Measurements from ENCODE around the gene FABP3. TPM values are rescaled to one million over a fixed set of nuclear protein-coding genes. Genes with fewer than 3 reads are reported as not detected.

The FABP3 gene
- total RNA-seq, 3 donors from 2014 or later (not counting 1 experiment from before 2014, with no cell fraction given), result not detected

DNA sequence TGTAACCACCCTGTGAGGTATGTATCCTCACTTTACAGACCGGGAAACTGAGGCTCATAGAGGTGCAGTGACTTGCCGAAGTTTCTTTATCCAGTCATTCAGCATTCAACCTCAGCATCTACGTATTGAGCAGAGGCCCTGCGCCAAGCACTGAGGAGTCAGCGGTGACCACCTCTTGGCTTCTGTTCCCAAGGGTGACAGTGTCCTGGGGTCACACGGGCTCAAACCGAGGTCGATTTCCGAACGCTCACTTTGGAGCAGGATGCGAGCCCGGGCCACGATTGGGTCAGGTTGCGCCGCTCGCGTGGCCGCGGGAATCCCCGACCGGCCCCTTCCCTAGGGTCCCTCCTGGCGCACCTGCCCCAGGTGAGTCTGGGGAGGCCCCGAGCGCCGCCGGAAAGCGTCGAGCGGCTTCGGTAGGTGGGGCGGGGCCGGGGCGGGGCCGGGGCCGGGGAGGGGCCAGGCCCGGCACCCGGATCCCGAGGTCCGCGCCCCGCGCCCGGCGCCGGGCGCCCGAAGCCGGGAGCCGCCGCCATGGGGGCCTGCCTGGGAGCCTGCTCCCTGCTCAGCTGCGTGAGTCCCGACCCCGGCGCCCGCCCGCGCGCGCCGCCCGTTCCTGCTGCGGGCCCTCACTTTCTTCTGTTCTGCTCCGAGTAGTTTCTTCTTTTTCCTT is 40.0 kb upstream of the FABP3 start, which contains the start of gene SERINC2:
Gene SERINC2, plus strand, starts transcription at position 482 of the 673 bp plus-strand sequence. Its CDS starts 53 bp downstream, at position 535.
- WGBS (ENCODE audit: insufficient coverage), result 1% methylated on average over 63 of the region's 63 CpGs
- Histone ChIP-seq H3K27ac (ENCODE audit: low read length) (no peak within 1 kb of the TSS), H3K4me3 (ENCODE audit: low read length) (peak within 1 kb of the TSS; percentile 12), H3K4me1 (ENCODE audit: control insufficient read depth, insufficient read depth, low read length) (peaks cover 14% of the 10 kb centered on the region), H3K27me3 (ENCODE audit: control insufficient read depth, insufficient read depth, low read length) (peaks cover 23% of the 10 kb centered on the region), H3K9me3 (ENCODE audit: control insufficient read depth, insufficient read depth, low read length) (no peaks in the 10 kb centered on the region), H3K36me3 (ENCODE audit: control insufficient read depth, insufficient read depth, low read length) (no peaks in the 10 kb centered on the region)
- ATAC-seq (peak; percentile 19 to 53 (median 52)), DNase-seq (peak in 1 of 2 donors; percentile 46)
- Mint-ChIP-seq H3K9me3 (no peaks in the 10 kb centered on the region), H3K27me3 (ENCODE audit: low read depth in 2 of 2) (peaks cover 56 to 76% of the 10 kb centered on the region in 2 donors), H3K4me3 (peak within 1 kb of the TSS; percentile 90), H3K36me3 (no peaks in the 10 kb centered on the region), H3K4me1 (peaks cover 6 to 13% of the 10 kb centered on the region in 2 donors), H3K27ac (peak within 1 kb of the TSS in 1 of 2 donors; percentile 23)
- intact Hi-C loops (cut with micrococcal nuclease), result no loop called here
- TF ChIP-seq, protein P1, sequence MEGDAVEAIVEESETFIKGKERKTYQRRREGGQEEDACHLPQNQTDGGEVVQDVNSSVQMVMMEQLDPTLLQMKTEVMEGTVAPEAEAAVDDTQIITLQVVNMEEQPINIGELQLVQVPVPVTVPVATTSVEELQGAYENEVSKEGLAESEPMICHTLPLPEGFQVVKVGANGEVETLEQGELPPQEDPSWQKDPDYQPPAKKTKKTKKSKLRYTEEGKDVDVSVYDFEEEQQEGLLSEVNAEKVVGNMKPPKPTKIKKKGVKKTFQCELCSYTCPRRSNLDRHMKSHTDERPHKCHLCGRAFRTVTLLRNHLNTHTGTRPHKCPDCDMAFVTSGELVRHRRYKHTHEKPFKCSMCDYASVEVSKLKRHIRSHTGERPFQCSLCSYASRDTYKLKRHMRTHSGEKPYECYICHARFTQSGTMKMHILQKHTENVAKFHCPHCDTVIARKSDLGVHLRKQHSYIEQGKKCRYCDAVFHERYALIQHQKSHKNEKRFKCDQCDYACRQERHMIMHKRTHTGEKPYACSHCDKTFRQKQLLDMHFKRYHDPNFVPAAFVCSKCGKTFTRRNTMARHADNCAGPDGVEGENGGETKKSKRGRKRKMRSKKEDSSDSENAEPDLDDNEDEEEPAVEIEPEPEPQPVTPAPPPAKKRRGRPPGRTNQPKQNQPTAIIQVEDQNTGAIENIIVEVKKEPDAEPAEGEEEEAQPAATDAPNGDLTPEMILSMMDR (IDR thresholded peaks at IDR 0.05), result no peak

DNA sequence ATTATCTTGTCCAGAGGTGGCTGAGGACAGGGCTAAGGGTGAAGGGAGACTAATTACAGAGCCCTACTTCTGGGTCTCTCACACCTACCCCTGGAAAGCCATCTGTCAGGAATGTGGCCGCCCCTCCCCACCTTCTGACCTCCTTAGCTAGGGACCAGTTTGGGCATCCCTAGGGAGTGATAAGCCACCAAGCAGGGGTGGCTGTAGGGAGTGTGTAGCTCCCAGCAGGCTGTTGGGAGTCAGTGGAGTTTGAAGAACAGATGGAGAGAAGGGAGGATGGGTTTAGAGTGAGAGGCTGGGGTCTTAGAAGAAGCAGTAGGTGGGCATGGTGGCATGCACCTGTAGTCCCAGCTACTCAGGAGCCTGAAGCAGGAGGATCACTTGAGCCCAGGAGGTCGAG is 39.3 kb upstream of the FABP3 start:
- Mint-ChIP-seq H3K4me3 (peak overlapping the region; percentile 82), H3K9me3 (no peaks in the 10 kb centered on the region), H3K4me1 (peaks cover 6 to 13% of the 10 kb centered on the region in 2 donors), H3K27me3 (ENCODE audit: low read depth in 2 of 2) (peaks cover 52 to 70% of the 10 kb centered on the region in 2 donors), H3K36me3 (no peaks in the 10 kb centered on the region), H3K27ac (no peak overlapping the region)
- WGBS (ENCODE audit: insufficient coverage), result 43% methylated on average over 2 of the region's 2 CpGs
- intact Hi-C loops (cut with micrococcal nuclease), result no loop called here
- Histone ChIP-seq H3K36me3 (ENCODE audit: control insufficient read depth, insufficient read depth, low read length) (no peaks in the 10 kb centered on the region), H3K27me3 (ENCODE audit: control insufficient read depth, insufficient read depth, low read length) (peaks cover 23% of the 10 kb centered on the region), H3K4me1 (ENCODE audit: control insufficient read depth, insufficient read depth, low read length) (peaks cover 14% of the 10 kb centered on the region), H3K4me3 (ENCODE audit: low read length) (no peak overlapping the region), H3K27ac (ENCODE audit: low read length) (no peak overlapping the region), H3K9me3 (ENCODE audit: control insufficient read depth, insufficient read depth, low read length) (no peaks in the 10 kb centered on the region)
- ATAC-seq (no peak), DNase-seq (no peak)
- TF ChIP-seq, protein P1 (IDR thresholded peaks at IDR 0.05), result no peak

DNA sequence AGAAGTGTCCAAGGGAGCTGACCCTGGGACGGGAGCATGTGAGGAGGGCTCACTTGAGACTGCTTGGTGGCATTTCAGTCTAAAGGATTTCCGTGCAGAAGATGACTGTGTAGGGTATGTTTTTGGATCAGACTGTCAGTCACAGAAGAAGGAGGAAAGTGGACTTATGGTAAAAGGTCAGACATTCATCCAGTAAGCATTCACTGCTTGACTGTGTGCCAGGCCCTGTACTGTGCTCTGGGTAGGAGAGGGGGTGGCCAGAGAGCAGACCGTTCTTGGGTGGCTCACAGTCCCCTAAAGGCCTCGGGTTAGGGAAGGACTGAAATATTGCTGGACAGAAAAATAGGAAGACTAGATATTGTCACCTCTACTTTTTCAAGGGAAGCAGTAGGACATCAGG is 38.0 kb upstream of the FABP3 start:
- Histone ChIP-seq H3K27ac (ENCODE audit: low read length) (no peak overlapping the region), H3K27me3 (ENCODE audit: control insufficient read depth, insufficient read depth, low read length) (peaks cover 23% of the 10 kb centered on the region), H3K4me1 (ENCODE audit: control insufficient read depth, insufficient read depth, low read length) (peaks cover 14% of the 10 kb centered on the region), H3K4me3 (ENCODE audit: low read length) (no peak overlapping the region), H3K36me3 (ENCODE audit: control insufficient read depth, insufficient read depth, low read length) (no peaks in the 10 kb centered on the region), H3K9me3 (ENCODE audit: control insufficient read depth, insufficient read depth, low read length) (no peaks in the 10 kb centered on the region)
- DNase-seq, result no peak
- Mint-ChIP-seq H3K4me3 (no peak overlapping the region), H3K27me3 (ENCODE audit: low read depth in 2 of 2) (peaks cover 49 to 61% of the 10 kb centered on the region in 2 donors), H3K36me3 (no peaks in the 10 kb centered on the region), H3K9me3 (no peaks in the 10 kb centered on the region), H3K27ac (no peak overlapping the region), H3K4me1 (peaks cover 6 to 13% of the 10 kb centered on the region in 2 donors)
- no peak for ATAC-seq
- intact Hi-C loops (cut with micrococcal nuclease), result no loop called here
- TF ChIP-seq, protein P1 (IDR thresholded peaks at IDR 0.05), result no peak
- WGBS (ENCODE audit: insufficient coverage), result 81% methylated on average over 4 of the region's 4 CpGs

Data from natural killer cell (primary cell).